Left hindlimb (tissue), 1 donor: ENCODE data around the gene BSN.
A peak's percentile ranks its signal among the peaks of the same experiment; 100 is the strongest.

Experiments
- DNase-seq: peaks from one replicate; pipeline ENCODE4 v3.0.0-alpha.2; 2018

Gene BSN

DNA sequence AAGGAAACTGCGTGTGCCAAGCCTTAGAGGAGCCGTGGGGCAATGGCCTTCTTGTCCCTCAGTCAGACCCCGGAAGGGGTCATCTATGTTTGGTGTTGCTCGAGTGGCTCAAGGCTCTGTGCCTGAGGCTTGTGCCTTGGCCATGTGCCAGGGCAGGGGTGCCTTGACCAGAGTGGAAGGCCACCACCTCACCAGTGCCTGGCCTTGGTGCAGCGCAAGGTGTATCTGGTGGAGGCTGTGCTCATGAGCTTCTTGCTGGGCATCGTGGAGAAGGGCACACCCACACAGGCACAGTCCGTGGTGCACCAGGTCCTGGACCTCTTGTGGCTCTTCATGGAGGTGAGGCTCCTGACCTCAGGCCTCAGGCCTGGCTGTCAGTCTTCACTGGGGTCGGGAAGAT is 145.7 kb downstream of the BSN start:
- DNase-seq, result no peak

DNA sequence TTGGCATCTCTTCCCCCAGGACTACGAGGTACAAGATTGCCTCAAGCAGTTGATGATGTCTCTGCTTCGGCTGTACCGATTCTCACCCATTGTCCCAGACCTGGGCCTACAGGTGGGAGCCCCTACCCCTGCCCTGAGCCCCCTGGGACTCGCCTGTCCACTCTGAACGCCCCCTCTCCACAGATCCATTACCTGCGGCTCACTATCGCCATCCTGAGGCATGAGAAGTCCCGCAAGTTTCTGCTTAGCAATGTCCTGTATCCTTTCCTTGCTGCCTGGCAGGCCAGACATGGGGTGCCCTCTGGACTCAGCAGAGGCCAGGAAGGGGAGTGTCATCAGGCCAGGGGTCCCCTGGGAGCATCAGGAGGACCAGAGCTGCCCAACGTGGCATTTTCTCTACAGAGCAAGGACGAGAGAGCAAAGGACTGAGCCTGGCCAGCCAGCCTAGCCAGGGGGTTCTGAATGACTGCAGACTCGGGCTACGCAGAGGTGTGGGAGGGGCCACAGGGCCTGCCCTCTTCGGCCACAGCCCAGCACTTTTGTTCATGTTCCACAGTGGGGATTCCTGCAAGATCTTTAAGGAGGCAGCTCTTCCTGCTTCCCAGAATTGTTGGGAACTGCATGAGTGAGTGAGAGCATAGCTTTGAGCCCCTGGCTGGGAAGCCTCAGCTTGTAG is 146.3 kb downstream of the BSN start:
- DNase-seq, result no peak

DNA sequence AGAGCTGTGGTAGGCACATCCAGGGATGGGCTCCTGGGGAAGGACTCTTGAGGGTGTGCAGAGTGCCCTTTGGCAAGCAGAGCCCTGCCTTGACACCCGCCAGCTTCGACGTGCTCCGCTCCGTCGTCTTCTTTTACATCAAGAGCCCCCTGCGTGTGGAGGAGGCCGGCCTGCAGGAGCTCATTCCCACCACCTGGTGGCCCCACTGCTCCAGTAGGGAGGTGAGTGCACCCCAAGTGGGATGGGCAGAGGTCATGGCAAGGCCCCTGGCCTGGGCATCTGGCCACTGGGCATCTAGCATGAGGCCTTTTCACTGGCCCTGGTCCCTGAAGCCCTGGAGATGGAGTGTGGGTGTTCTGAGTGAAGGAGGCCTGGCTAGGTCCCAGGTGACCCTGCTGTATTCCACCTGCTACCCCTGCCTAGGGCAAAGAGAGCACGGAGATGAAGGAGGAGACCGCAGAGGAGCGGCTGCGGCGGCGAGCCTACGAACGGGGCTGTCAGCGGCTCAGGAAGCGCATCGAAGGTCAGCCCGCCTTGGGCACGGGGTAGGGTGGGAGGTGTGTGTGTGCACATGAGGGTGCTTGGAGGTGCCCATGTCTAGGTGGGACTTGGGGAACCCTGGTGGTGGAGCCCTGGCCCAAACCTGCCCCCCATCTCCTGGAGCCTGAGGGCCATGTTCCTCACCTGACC is 147.3 kb downstream of the BSN start:
- no peak for DNase-seq

DNA sequence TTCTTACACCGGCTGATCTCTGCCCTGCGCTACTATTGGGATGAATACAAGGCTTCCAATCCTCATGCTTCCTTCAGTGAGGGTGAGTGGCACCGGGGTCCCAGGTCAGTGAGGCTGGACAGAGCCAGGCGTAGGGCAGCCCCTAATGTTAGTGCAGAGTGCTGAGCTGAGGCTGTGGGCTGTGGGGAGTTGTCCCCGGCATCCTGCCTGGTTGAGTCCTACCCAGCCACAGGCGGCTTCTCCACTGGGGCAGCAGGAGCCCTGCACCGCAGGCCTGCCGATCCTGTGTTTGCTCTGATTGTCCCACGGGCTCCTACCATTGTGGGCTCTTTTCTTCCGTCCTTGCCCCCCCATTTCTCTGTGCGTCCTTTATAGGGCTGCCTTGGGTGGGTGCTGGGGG is 148.4 kb downstream of the BSN start:
- DNase-seq, result no peak

DNA sequence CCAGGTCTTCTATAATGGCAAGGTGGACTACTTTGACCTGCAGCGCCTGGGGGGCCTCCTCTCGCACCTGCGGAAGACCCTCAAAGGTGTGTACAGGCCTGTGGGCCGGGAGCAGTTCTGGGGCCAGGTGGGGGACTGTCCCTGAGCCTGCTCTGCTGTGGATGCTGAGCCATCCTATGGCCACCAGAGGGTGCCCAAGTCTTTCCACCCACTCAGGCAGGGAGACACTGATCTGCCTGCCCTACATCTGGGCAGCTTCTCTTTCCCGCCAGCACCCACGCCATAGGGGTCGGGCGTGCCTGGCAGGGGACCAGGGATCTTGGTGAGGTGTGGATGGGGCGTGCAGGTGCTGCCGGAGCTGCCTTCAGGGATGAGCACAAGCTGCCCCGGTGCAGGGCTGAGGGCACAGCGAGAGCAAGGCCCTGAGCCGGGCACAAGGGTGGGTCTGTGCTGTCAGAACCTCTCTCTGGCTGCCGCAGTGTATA is 149.2 kb downstream of the BSN start:
- DNase-seq, result no peak

DNA sequence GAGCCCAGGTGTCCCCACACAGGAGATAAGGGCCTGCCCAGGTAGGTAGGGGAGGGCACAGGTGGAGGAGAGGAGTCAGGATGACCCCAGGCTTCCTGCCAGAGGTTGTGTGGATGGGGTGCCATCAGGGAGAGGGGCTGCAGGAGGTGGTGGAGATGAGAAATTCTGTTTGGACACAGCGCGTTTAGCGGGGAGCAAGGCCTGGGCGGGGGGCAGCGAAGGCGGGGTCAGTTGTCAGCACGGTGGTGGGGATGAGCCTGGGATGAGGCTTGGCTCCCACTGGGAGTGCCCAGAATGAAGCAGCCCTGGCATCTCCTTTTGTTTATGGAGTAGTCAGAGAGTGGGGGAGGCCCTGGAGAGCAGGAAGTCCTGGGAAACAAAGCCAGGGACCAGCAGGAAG is 149.7 kb downstream of the BSN start:
- DNase-seq, result peak; percentile 28

DNA sequence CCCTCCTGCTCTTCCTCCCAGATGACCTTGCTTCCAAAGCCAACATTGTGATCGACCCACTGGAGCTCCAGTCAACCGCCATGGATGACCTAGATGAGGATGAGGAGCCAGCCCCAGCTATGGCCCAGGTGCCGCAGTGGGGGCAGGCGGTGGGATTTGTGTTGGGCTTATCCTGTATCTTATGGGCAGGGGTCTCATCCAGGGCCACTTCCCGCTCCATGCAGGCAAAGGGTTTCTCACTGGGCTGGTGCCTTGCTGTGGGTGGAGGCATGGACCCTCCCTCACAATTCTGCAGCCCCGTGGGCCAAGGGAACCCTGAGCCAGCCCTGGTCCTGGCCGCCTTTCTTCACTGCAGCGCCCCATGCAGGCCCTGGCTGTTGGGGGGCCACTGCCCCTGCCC is 150.4 kb downstream of the BSN start:
- peak; percentile 25 for DNase-seq

DNA sequence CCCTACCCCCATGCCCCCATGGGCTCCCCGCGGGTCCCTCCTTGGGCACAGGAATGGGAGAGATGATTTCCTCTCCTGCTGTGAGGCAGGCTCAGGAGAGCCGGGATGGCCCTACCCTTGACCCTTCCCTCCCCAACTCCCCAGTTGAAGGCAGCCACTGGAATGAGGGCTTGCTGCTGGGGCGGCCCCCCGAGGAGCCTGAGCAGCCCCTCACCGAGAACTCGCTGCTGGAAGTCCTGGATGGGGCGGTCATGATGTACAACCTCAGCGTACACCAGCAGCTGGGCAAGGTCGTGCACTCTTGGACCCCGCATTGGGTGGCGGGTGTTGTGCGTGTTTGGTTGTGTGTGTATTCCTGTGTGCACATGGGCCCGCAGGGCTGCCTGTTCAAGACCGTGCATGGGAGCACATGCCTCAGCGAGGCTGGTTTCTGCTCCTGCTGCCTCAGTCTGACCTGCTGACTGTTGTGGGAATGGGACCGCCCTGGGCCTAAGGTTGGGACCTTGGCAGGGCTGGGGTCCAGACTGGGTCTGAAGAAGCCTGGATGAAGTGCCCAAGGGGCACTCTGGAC is 151.2 kb downstream of the BSN start:
- peak; percentile 6 for DNase-seq

DNA sequence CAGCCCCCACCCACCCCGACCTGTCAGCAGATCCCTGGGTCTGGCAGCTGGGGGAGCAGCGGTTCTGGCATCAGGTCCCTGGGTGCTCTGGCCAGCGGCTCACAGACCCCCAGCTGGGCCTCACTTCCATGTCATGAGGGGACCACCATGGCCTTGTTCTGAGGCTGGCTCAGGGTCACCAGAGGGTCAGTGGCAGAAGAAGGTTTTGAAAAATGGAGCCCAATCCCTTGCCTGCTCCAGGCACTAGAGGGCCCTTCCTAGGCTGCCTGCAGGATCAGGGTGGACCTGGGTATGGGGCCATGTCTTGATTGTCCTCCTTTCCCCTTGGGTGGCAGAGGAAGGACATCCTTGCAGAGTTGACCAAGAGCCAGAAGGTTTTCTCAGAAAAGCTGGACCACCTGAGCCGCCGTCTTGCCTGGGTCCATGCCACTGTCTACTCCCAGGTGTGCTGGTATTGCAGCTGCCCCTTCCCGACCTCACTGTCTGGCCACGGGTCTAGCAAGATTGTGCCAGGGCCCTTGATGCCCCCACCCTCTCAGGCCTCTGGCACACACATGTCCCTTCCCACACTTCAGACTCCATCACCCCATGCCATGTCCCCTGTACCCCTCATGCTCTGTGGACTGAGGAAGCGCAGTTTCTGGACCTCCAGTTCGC is 152.3 kb downstream of the BSN start:
- peak; percentile 20 for DNase-seq

DNA sequence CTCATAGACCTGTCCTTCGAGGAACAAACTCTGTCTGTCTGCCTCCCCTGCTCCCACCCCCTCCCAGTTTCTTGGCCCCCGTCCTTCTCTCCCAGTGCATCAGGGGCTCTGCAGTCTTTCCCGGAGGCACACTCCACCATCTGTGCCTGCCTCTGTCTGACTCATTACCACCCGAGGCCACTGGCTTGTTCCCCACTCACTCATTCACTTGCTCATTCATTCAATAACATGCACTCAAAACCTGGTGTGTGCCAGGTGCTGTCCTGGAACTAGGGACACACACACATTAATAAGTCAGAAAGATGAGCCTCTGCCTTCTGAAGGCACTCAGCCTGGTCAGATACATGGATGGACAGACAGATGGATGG is 152.8 kb downstream of the BSN start:
- peak; percentile 19 for DNase-seq

DNA sequence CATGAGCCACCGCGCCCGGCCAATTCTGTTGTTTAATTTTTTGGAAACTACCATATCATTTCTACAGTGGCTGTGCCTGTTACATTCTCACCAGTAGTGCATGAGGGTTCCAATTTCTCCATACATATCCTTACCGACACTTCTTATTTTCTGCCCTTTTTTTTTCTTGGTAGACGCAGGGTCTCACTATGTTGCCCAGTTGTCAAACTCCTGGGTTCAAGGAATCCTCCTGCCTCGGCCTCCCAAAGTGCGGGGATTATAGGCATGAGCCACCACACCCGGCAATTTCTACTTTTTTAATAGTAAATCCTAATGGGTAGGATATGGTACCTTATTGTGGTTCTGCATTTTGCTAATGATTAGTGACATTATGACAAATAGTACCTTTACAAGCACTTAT is 155.6 kb downstream of the BSN start:
- no peak for DNase-seq

DNA sequence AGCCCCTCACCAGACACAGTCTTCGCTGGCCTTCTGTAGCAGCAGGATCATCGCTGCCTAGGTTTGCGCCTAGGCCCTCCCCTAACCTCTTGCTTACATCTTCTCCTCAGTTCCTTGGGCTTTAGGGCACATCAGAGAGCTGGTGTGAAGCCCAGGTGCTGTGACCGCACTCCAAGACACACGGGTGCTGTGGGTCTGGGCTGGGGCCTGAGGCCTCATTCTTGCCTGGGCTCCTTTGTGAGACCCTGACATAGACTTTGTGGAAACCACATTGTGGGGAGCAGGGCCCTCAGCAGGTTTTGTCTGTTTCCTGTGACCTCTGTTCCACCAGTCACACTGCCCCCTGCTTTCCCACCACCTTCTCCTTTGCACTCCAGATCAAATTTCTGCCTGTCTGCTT is 157.2 kb downstream of the BSN start:
- peak; percentile 24 for DNase-seq

DNA sequence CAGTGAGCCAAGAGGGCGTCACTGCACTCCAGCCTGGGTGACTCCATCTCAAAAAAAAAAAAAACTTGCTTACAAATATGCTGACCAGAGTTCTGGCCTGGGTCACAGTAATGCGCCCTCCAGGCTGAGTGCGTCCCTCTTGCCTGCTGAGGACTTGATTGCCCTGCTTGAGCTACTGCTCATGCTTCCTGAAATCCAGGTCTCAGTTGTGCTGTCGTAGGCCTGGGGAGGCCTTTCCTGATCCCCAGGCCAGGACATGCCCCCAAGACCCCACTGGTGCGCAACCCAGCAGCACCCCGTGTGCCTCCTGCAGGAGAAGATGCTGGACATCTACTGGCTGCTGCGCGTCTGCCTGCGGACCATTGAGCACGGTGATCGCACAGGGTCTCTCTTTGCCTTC is 157.9 kb downstream of the BSN start:
- DNase-seq, result peak; percentile 22

DNA sequence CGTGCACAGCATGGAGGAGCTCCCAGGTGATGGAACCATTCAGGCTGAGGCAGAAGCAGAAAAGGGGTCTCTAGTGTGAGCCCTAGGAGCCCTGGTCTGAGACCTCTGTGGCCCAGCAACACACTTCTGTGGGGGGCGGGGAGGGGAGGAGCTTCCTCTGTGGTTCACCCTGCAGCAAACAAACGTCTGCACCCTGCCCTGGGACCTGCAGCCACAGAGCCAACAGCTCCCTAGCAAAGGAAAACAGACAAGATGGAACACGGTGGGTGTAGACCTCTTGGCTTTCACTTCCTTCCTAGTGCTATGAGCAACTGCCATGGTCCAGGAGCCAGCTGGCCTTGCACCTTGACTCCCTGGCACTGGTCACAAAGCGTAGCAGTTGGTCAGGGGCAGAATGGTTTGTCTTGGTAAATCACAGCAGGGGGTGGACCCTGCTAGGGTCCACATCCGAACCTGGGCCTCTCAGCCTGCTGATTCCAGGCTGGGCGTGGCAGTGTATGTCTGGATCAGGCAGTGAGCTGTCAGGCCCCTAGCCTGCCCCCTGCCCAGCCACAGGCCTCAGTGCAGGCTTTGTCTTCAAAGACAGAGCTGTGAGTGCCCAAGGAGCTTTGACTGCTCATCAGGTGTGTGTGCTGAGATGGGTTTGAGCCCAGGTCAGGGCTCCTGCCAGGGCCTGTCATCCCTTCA is 158.5 kb downstream of the BSN start:
- peak; percentile 18 for DNase-seq

DNA sequence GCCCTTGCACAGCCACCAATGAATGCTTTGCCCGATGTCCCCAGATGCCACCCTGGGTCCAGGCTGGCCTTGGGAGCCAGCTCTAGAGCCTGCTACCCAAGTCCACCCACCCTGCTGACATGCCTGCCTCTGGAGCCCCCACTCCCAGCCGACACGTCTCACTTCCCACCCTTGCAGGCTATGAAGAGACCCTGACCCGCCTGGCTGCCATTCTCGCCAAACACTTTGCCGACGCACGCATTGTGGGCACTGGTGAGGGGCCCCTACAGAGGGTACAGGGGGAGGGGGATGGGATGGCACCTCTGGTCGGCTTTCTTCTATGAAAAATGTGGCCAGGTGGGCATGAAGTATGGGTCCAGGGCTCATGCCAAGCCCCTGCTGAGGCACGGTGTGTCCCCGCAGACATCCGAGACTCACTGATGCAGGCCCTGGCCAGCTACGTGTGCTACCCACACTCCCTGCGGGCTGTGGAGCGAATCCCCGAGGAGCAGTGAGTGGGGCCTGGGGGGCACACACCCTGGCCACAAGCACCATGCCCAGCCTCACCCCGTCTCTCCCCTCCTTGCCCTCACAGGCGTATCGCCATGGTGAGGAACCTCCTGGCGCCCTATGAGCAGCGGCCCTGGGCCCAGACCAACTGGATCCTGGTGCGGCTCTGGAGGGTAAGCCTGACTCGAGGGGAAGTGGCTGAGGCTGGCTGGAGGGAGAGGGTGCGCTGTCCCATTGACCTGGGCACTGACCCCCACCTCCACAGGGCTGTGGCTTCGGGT is 159.2 kb downstream of the BSN start:
- no peak for DNase-seq

DNA sequence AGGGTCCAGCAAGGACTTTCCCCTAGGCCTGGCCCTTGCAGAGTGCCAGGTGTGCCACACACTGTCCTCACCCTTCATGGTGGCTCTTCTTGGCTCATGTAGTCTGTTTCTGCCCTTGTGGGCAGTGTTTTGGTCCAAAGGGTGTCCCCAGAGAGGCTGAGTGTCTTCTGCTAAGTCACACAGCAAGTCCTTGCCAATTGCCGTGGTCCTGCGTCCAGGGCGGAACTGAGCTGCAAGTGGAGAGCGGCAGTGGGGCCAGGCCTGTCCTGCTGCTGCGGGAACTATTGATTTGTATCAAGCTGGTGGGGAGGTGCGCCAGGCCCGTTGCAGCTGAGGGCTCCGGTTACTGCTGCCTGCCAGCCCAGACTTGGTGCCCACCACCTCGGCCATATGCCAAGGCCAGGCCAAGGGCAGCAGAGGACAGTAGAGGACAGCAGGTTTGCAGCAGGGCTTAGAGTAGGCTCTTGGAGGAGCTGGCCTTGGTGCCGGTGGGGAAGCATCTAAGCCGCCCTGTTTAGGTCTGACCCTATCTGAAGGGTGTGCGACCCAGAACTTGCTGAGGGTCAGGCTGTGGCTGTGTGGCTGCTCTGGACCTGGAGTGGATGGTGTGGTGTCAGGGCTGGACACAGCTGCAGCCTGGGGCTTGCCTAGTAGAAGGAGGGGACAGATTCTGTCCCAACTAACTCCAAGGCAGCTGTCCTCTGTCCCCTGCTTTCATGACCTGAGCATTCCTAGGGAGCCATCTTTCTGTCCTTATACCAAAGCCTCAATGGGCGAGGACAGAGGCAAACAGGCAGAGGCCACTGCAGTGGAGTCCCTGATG is 160.7 kb downstream of the BSN start:
- no peak for DNase-seq

DNA sequence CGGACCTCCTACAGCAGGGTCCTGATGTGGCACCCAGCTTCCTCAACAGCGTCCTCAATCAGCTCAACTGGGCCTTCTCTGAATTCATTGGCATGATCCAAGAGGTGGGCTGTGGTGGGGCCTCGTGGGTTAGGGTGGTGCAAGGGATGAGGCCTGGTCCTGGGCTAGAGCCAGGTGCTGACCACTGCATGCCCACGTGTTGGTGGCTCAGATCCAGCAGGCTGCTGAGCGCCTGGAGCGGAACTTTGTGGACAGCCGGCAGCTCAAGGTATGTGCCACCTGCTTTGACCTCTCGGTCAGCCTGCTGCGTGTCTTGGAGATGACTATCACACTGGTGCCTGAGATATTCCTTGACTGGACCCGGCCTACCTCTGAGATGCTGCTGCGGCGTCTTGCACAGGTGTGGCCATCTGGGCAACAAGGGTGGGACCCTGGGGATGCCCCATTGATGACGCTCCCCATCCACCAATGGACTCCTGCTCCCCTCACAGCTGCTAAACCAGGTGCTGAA is 161.4 kb downstream of the BSN start:
- DNase-seq, result peak; percentile 16

DNA sequence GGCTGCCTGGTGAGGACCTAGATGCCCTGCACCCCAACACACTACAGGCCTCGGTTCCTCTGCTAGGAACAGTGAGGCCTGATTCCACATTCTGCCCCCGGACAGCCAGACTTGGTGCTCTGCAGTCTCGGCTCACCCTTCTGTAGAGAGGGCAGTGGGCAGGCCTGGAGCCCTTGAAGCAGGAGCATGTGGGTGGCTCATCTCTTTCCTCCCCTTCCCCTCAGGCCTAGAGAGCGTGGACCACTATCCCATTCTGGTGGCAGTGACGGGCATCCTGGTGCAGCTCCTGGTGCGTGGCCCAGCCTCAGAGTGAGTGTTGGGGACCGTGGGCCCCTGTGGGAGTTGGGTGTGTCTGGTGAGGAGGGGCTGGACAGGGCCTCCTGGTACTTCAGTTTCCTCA is 161.9 kb downstream of the BSN start:
- DNase-seq, result peak; percentile 26

DNA sequence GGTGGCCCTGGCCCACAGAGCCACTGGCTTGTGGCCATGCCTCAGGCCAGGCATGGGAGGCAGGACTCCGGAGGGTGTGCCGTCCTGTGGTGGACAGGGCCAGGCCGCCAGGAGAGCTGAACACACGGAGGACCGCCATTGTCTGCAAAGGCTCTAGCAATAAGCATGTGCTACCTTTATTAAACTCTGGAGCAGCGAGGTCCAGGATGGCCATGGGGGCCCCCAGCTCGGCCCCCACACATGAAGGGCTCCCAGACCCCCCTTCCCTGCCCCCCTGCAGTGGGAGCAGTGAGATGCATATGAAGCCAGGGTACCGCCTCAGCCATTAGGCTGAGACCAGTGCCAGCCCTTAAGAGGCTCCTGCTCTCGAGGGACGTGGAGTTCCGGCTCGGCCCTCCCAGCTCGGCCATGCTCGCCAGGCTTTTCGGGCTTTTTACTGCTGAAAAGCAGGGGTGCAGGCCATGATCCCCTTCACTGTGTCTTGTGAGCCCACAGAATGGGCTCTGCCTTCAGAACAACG is 162.5 kb downstream of the BSN start:
- peak; percentile 31 for DNase-seq

DNA sequence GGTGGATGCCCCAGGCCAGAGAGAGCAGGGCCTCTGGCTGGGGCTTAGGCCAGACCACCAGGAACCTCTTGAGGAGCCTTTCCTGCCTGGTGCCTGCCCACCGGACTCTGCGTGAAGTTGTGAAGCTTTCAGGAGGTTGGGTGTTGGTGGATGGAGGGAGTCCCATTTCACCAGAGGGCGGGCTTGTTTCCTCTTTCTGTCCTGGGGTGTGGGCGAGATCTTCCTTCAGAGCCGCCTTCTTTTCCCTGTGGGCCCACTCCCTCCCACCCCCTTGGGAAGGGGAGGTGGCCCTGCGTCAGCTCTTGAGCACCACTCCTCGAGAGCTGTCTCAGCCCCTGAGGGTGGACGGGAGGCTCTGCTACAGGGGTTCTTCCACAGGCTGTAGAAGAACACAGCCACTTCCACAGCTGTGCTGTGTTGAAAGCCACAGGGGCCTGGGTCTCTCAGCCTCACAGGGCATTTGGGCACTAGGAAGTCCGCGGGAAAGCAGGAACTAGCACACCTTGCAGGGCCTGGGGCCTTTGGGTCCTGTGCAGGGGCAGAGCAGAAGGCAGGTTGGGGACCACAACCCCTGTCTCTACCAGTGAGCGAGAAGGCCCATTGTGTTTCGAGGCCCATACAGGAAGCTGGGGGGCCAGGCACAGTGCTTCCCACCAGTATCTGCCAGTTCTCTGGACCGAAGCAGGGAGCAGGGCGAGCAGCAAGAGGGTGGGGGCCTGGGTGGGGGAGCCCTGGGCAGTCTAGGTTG is 163.1 kb downstream of the BSN start:
- DNase-seq, result peak; percentile 21
